ENCODE data around the gene CD300H. TPM values are rescaled to one million over a fixed set of nuclear protein-coding genes. Genes with fewer than 3 reads are reported as not detected.

Gene CD300H
- total RNA-seq (2022; extraction: Qiagen RNA extraction) = 0.32 to 0.76 TPM (median 0.53 TPM) in 5 replicates

GRCh38 chr17:74567397-74567796 lies at the start of gene CD300H:
TSS of gene CD300H (minus strand) at chr17:74567509.

DNA sequence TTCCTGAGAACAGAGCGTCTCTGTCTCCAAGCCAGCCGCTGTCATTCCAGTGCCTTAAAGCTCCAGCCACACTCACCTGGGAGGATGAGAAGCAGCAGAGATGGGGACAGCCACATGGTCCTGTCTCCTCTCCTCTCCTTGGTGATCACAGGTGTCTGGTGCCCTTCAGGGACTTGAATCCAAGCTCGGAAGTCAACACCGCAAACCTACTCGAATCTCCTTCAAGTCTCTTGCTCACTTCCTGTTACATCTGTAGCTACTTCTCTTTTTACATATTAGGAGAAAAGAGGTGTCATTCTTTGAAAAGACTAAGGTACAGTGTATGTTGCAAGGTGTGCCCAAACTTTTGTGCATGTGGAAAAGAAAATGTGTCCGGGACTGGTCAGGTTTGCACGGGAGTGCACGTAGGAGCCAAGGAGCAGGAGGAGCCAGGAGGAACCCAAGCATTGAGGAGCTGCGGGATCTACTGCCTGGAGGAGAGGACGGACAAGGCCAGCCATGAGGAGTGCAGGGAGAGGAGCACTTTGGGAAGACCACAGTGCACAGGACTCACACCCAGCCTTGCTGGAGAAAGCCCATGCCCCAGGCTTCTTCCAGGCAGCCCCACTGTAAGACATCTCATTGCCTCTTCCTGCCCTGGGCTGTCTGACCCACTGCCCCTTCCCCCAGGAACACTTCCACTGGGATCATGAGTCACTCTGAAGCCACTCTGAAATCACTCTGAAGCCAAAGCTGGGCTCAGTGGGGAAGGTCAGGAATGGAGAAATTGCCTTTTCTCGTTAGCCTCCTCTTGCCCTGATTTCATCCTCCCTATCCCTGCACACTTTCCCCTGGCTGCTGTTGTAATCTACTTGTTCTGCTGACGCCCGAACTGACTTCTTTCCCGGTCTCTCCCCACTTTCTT lies 25.0 kb upstream of the CD300H start, which contains the start of gene CD300LD:
Gene CD300LD, minus strand, starts transcription at position 197 of the 904 bp plus-strand sequence. Its CDS starts 81 bp downstream, at position 116.

GRCh38 chr17:74545843-74546230 lies 21.5 kb downstream of the CD300H start, which contains the start of gene CD300C:
TSS of gene CD300C (minus strand) at chr17:74546115. CDS start at chr17:74545782, 333 bp downstream.

DNA sequence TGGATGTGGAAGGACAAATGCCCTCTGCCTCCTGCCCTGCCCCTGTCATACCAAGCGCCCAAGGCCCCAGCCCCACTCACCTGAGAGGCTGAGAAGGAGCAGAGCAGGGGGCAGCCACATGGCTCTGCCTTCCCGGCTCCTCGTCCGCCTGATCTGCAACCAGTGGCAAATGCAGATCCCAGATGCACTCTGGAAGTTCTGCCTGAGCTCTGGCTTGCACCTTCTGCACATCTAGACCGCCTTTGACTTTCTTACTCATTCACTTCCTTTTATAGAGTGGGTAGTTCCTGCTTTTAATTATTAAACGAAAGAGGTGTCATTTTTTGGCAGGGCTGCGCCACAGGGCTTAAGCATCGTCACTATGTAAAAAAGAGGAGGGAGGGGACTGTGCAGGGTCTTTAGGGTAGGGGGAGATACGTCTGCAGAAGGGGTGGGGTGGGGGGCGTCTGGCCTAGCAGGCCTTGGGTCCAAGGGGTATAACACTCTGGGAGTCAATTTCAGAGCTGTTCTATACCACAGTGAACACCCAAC lies 36.0 kb downstream of the CD300H start, which contains the start of gene CD300LB:
Gene CD300LB, minus strand, starts transcription at position 245 of the 531 bp plus-strand sequence. Its CDS starts 125 bp downstream, at position 120.

Other genes starting within 250 kb of the CD300H start
- gene KIF19, start 241.3 kb downstream of the CD300H start, total RNA-seq (2022; extraction: Qiagen RNA extraction) = 0.03 TPM in 1 of 5 replicates, not detected in the others
- gene BTBD17, start 205.6 kb downstream of the CD300H start, total RNA-seq (2022; extraction: Qiagen RNA extraction) = 0.05 to 0.06 TPM in 2 of 5 replicates, not detected in the others
- 0.08 TPM in 1 of 5 replicates, not detected in the others for gene GPR142, start 200.0 kb downstream of the CD300H start, total RNA-seq (2022; extraction: Qiagen RNA extraction)
- gene GPRC5C, start 135.4 kb downstream of the CD300H start, total RNA-seq (2022; extraction: Qiagen RNA extraction) = 58.6 to 85.4 TPM (median 75.2 TPM) in 5 replicates
- gene CD300A, start 100.9 kb downstream of the CD300H start, total RNA-seq (2022; extraction: Qiagen RNA extraction) = 0.07 to 0.12 TPM (median 0.07 TPM) in 3 of 5 replicates, not detected in the others
- gene CD300LB, start 36.0 kb downstream of the CD300H start, total RNA-seq (2022; extraction: Qiagen RNA extraction) = 0.03 to 0.14 TPM (median 0.09 TPM) in 4 of 5 replicates, not detected in the other
- 0.09 to 0.20 TPM (median 0.16 TPM) in 5 replicates for gene CD300C, start 21.4 kb downstream of the CD300H start, total RNA-seq (2022; extraction: Qiagen RNA extraction)
- gene CD300LD, start 24.8 kb upstream of the CD300H start, total RNA-seq (2022; extraction: Qiagen RNA extraction) = not detected in 5 replicates
- 0.02 TPM in 1 of 5 replicates, not detected in the others for gene CD300E, start 56.2 kb upstream of the CD300H start, total RNA-seq (2022; extraction: Qiagen RNA extraction)
- gene CD300LF, start 145.4 kb upstream of the CD300H start, total RNA-seq (2022; extraction: Qiagen RNA extraction) = not detected in 5 replicates
- gene RAB37, start 169.7 kb upstream of the CD300H start, total RNA-seq (2022; extraction: Qiagen RNA extraction) = 0.87 to 1.7 TPM (median 1.2 TPM) in 5 replicates
- gene NHERF1, start 181.1 kb upstream of the CD300H start, total RNA-seq (2022; extraction: Qiagen RNA extraction) = 35.3 to 45.9 TPM (median 44.4 TPM) in 5 replicates
- gene NAT9, start 208.8 kb upstream of the CD300H start, total RNA-seq (2022; extraction: Qiagen RNA extraction) = 52.9 to 62.5 TPM (median 57.2 TPM) in 5 replicates

All from A549 treated with CORT108297 at 1 μM for 4 hours (cell line).